OCI-LY7 (cell line): Measurements from ENCODE around the gene SKA1. TPM values are rescaled to one million over a fixed set of nuclear protein-coding genes. Genes with fewer than 3 reads are reported as not detected.

Experiments
- BruUV-seq: library from RNA; stranded (reverse); fragments of 400-500 nt; replicated peaks from 2 replicates; lab custom pipeline; 2021; lab: Mats Ljungman, UMichigan
- CTCF ChIA-PET: fragments of 300-600 bp; sonication (Branson Sonifier 250); formaldehyde crosslinking; loops from one replicate; lab custom pipeline; 2022; ENCODE audit warnings: antibody characterized with exemption; ENCODE audit not compliant: unreplicated experiment; lab: Charles Lee
- POLR2A ChIA-PET: fragments of 300-600 bp; sonication (Branson Sonifier 250); formaldehyde crosslinking; loops from one replicate; lab custom pipeline; 2022; ENCODE audit warnings: antibody characterized with exemption; lab: Charles Lee
- DNase-seq: peaks from one replicate; pipeline ENCODE4 v3.0.0-alpha.2; 2015; ENCODE audit warnings: low spot score
- H2AFZ ChIP-seq: fragments of 200-600 bp; sonication (generic), shearing (Covaris generic); 2 replicates; pipeline ENCODE4 v1.6.1; 2014; ENCODE audit warnings: mild to moderate bottlenecking, antibody characterized with exemption, low read length, moderate library complexity
- H3K27ac ChIP-seq: fragments of 200-600 bp; sonication (generic); 2 replicates; pipeline ENCODE4 v1.5.1; 2014; ENCODE audit warnings: mixed run types, low read depth, mild to moderate bottlenecking, moderate library complexity, low read length, inconsistent platforms; ENCODE audit not compliant: poor library complexity, severe bottlenecking
- H3K36me3 ChIP-seq: fragments of 200-600 bp; sonication (generic); 2 replicates; pipeline ENCODE4 v1.6.1; 2014; ENCODE audit warnings: mild to moderate bottlenecking, antibody characterized with exemption, low read length, moderate library complexity, mixed read lengths; ENCODE audit not compliant: insufficient read depth
- H3K4me1 ChIP-seq: fragments of 200-600 bp; sonication (generic); 2 replicates; pipeline ENCODE4 v1.5.1; 2014; ENCODE audit warnings: mild to moderate bottlenecking, low read length; ENCODE audit not compliant: insufficient read depth, poor library complexity, severe bottlenecking
- H3K4me2 ChIP-seq: fragments of 200-600 bp; sonication (generic); 2 replicates; pipeline ENCODE4 v1.6.1; 2014; ENCODE audit warnings: mild to moderate bottlenecking, low read length
- H3K4me3 ChIP-seq: fragments of 200-600 bp; sonication (generic); 2 replicates; pipeline ENCODE4 v1.5.1; 2014; ENCODE audit warnings: mild to moderate bottlenecking, low read depth, low read length; ENCODE audit not compliant: poor library complexity, severe bottlenecking
- H3K79me2 ChIP-seq: fragments of 200-600 bp; sonication (generic); 2 replicates; pipeline ENCODE4 v1.6.1; 2016; ENCODE audit warnings: low read depth, mild to moderate bottlenecking, low read length, moderate library complexity, mixed read lengths; ENCODE audit not compliant: insufficient read depth
- H3K9me2 ChIP-seq: fragments of 200-600 bp; sonication (generic); 2 replicates; pipeline ENCODE4 v1.6.1; 2016; ENCODE audit warnings: mild to moderate bottlenecking, low read length, mixed read lengths; ENCODE audit not compliant: insufficient read depth
- H3K9me3 ChIP-seq: fragments of 200-600 bp; sonication (generic); 2 replicates; pipeline ENCODE4 v1.6.1; 2014; ENCODE audit warnings: mild to moderate bottlenecking, mixed run types, low read length, mixed read lengths
- H4K20me1 ChIP-seq: fragments of 200-600 bp; sonication (generic); 2 replicates; pipeline ENCODE4 v1.6.1; 2014; ENCODE audit warnings: mild to moderate bottlenecking, antibody characterized with exemption, low read length, moderate library complexity, mixed read lengths; ENCODE audit not compliant: insufficient read depth
- CTCF ChIP-seq: fragments of 200-600 bp; sonication (generic); conservative IDR thresholded peaks from 2 replicates; pipeline ENCODE4 v1.5.1; 2014; ENCODE audit warnings: mild to moderate bottlenecking, antibody characterized with exemption, low read length, moderate library complexity, mixed read lengths
- EZH2phosphoT487 ChIP-seq: fragments of 200-600 bp; sonication (generic); IDR thresholded peaks from 2 replicates; pipeline ENCODE4 v1.6.1; 2018; ENCODE audit warnings: low read depth, borderline replicate concordance, mild to moderate bottlenecking, mixed run types, antibody characterized with exemption, low read length, moderate library complexity, mixed read lengths
- intact Hi-C: fragments of 100-400 bp; cut with micrococcal nuclease; formaldehyde crosslinking; loops from one replicate; pipeline ENCODE4 v1.10.0; 2022; ENCODE audit not compliant: unreplicated experiment
- total RNA-seq, 2 experiments: library from RNA; depleted of rRNA in 1 of 2; stranded (reverse); fragments of >200 nt in 1 of 2; shearing (Covaris generic) in 1 of 2; gene quantifications; 2 replicates each; pipeline ENCODE4 v1.2.3, GENCODE V29; 2014 to 2022

SKA1 gene
- total RNA-seq, 2 experiments from 2014 or later = 28.8 to 29.2 TPM

DNA sequence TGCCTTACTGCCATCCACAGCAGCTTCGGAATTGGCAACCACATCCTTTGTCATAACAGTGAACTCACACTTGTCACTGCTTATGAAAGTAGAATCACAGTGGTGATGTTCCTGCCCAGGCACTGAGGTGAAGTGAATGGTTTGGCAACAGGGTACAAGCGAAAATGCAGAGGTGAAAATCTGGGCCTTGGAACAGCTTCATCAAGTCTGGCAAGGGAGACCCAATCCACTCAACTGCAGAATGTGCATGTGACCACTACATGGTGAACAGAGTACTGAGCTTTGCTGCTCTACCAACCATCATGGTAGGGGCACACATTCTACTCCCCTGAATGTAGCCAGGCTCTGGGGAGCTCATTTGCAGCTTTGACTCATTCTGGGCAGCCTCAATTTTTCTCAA, 15.0 kb upstream of the SKA1 start:
- no peaks in the 10 kb centered on the region for H3K36me3 ChIP-seq
- CTCF ChIA-PET = no interaction called here
- no peak for TF ChIP-seq EZH2phosphoT487
- H3K4me3 ChIP-seq = no peak overlapping the region
- H3K9me2 ChIP-seq = no peaks in the 10 kb centered on the region
- BruUV-seq = no TSS peak
- no peak overlapping the region for H3K27ac ChIP-seq
- H3K4me1 ChIP-seq = peaks cover 16% of the 10 kb centered on the region
- intact Hi-C loops = loop anchor here (5.0 kb wide), 3 partner anchors 48 to 353 kb away; partner anchors contain the start of gene CFAP53
- no peaks in the 10 kb centered on the region for H3K79me2 ChIP-seq
- no peak for DNase-seq
- H3K4me2 ChIP-seq = no peak overlapping the region
- no peaks in the 10 kb centered on the region for H3K9me3 ChIP-seq
- no peak overlapping the region for H2AFZ ChIP-seq
- POLR2A ChIA-PET = no interaction called here
- no peaks in the 10 kb centered on the region for H4K20me1 ChIP-seq

DNA sequence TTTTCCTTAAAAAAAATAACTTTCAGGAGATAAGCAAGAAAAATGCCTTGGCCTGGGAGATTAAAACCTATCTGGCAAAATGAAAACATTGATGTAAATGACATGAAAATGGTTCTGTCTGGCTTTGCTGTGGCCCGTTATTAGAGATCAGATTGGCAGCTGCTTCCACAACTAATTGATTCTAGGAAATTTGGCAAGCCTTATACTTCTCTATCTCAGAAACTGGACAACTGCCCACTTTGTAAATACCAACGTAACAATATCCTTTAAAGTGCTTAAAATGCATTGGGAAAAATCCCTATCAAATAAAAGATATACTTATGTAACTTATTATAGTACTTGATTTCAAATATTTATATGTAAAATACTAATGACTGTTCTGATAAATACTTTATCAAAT, 14.2 kb upstream of the SKA1 start:
- TF ChIP-seq CTCF (no peak), EZH2phosphoT487 (no peak)
- H3K4me2 ChIP-seq = no peak overlapping the region
- H3K9me3 ChIP-seq = no peaks in the 10 kb centered on the region
- no peak for DNase-seq
- no peaks in the 10 kb centered on the region for H3K9me2 ChIP-seq
- ChIA-PET CTCF (no interaction called here), POLR2A (no interaction called here)
- H4K20me1 ChIP-seq = no peaks in the 10 kb centered on the region
- peaks cover 16% of the 10 kb centered on the region for H3K4me1 ChIP-seq
- no peaks in the 10 kb centered on the region for H3K79me2 ChIP-seq
- H3K4me3 ChIP-seq = no peak overlapping the region
- BruUV-seq = no TSS peak
- intact Hi-C loops = no loop called here
- no peaks in the 10 kb centered on the region for H3K36me3 ChIP-seq
- H2AFZ ChIP-seq = no peak overlapping the region
- no peak overlapping the region for H3K27ac ChIP-seq

GRCh38 chr18:50369672-50370071, 5.2 kb upstream of the SKA1 start:
- Histone ChIP-seq H3K9me3 (0 out of 2 replicates have a peak, but pooled peaks cover 5% of the 10 kb centered on the region), H3K36me3 (no peaks in the 10 kb centered on the region; the same call in 1 of the 2 replicates), H4K20me1 (no peaks in the 10 kb centered on the region), H2AFZ (no peak overlapping the region), H3K79me2 (no peaks in the 10 kb centered on the region), H3K4me3 (no peak overlapping the region), H3K9me2 (no peaks in the 10 kb centered on the region), H3K4me2 (no peak overlapping the region), H3K4me1 (peaks cover 10% of the 10 kb centered on the region), H3K27ac (no peak overlapping the region)
- CTCF ChIA-PET = no interaction called here
- intact Hi-C loops = loop anchor here (5.0 to 10.0 kb wide), 2 partner anchors 102 to 555 kb away; partner anchors contain the start of genes ACAA2 and CFAP53
- DNase-seq = no peak
- POLR2A ChIA-PET = no interaction called here
- BruUV-seq = no TSS peak
- TF ChIP-seq CTCF = no peak
- no peak for TF ChIP-seq EZH2phosphoT487
